Right lobe of liver (tissue), 6 donors: ENCODE data around the gene ATRNL1. TPM values are rescaled to one million over a fixed set of nuclear protein-coding genes. Genes with fewer than 3 reads are reported as not detected.

Experiments used
- ATAC-seq, 4 donors: fragments of 200-7000 bp; cut with Tn5 transposase; one replicate each; pipeline ENCODE4 v1.9.1; 2020; ENCODE audit warnings: mild to moderate bottlenecking in 4 of 4, moderate library complexity in 4 of 4
- DNase-seq, 3 donors: peaks; one replicate each; pipeline ENCODE4 v3.0.0-alpha.2; 2020
- H3K27ac ChIP-seq, 3 donors: fragments of 200-600 bp; one replicate each; pipeline ENCODE4 v1.8.0; 2022
- H3K27me3 ChIP-seq, 2 donors: fragments of 200-600 bp; one replicate each; pipeline ENCODE4 v1.8.0; 2022
- H3K36me3 ChIP-seq, 4 donors: fragments of 200-600 bp; sonication (generic) in 1 of 4; one replicate each; pipeline versions ENCODE4 v1.5.1 to v1.8.0; 2017 to 2022; ENCODE audit warnings: control low read depth in 1 of 4
- H3K4me1 ChIP-seq, 4 donors: fragments of 200-600 bp; sonication (generic) in 1 of 4; one replicate each; pipeline versions ENCODE4 v1.5.1 to v1.8.0; 2017 to 2022; ENCODE audit warnings: control low read depth in 1 of 4
- H3K4me3 ChIP-seq, 3 donors: fragments of 200-600 bp; one replicate each; pipeline ENCODE4 v1.8.0; 2022
- H3K9me3 ChIP-seq, 4 donors: fragments of 200-600 bp; sonication (generic) in 1 of 4; one replicate each; pipeline versions ENCODE4 v1.5.1 to v1.8.0; 2017 to 2022; ENCODE audit warnings: control low read depth in 1 of 4
- POLR2A ChIP-seq: fragments of 450-650 bp; IDR thresholded peaks from one replicate; pipeline ENCODE4 v1.6.1; 2017; ENCODE audit warnings: antibody characterized with exemption, mild to moderate bottlenecking
- WGBS: methylation state at CpG from one replicate; pipeline ENCODE4 v1.1.6; 2018; ENCODE audit warnings: low coverage, low lambda C conversion rate; ENCODE audit not compliant: insufficient coverage; ENCODE audit errors: missing lambda C conversion rate; 5-methylcytosine and 5-hydroxymethylcytosine counted together
- intact Hi-C, 2 donors: fragments of 100-400 bp; cut with DNase I; formaldehyde crosslinking; loops; one replicate each; pipeline versions ENCODE4 v1.11.2 to v1.14.1; 2022
- total RNA-seq, 6 experiments: library from RNA; depleted of rRNA in 2 of 6; stranded (reverse); fragments of >200 nt in 2 of 6; fragmentation: NEBNext Ultra II Directional in 3 of 6; extraction: Animal tissue kit (Norgen Biotek cat#: 25700) in 3 of 6; gene quantifications; one replicate each; pipeline versions ENCODE4 v1.1.0 to v1.2.4, GENCODE V29; 2016 to 2023
- TF ChIP-seq, protein P1 (sequence below), 4 donors: fragments of 200-600 bp in 3 of 4; fragments of 450-650 bp in 1 of 4; IDR thresholded peaks; one replicate each; pipeline versions ENCODE4 v1.5.1 to v1.8.0; 2016 to 2022; ENCODE audit warnings: antibody characterized with exemption in 4 of 4, mild to moderate bottlenecking in 2 of 4
- donor health status: DM: no; HTN: yes; CAD: no.
- donor health status: DM: no; HTN: no; CAD: no.
- donor health status: DM: no; HTN: no; CAD: no.
- donor health status: DM: no; HTN: yes; CAD: no.
- donor health status: DM: no; HTN: yes; CAD: no.

The ATRNL1 gene
- total RNA-seq, 6 experiments from 2014 or later: 0.81 to 5.3 (median 2.6) TPM

DNA sequence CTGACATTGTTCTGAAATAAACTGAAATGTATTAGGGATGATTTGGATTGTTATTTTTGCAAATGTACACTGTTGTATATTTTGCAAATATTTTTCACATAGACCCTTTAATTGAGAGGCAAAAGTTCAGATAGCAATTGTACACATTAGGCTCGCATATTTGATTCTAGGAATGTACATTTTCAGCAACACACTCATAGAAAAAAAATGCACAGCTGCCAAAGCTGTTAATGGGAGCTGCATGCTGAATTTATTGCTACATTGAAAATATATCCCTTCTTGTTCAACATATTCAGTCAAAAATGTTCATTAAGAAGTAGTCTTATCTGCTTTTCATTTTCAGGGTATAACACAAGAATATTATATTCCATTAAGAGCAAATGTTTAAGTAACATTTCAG, 512.9 kb downstream of the ATRNL1 start:
- ATAC-seq (no peak), DNase-seq (no peak)
- intact Hi-C loops: no loop called here
- Histone ChIP-seq H3K27ac (no peak overlapping the region), H3K27me3 (no peaks in the 10 kb centered on the region), H3K4me3 (no peak overlapping the region), H3K36me3 (no peaks in the 10 kb centered on the region), H3K9me3 (no peaks in the 10 kb centered on the region), H3K4me1 (no peaks in the 10 kb centered on the region)
- WGBS: 48% methylated on average over 1 of the region's 1 CpG
- TF ChIP-seq POLR2A: no peak
- TF ChIP-seq, protein P1, sequence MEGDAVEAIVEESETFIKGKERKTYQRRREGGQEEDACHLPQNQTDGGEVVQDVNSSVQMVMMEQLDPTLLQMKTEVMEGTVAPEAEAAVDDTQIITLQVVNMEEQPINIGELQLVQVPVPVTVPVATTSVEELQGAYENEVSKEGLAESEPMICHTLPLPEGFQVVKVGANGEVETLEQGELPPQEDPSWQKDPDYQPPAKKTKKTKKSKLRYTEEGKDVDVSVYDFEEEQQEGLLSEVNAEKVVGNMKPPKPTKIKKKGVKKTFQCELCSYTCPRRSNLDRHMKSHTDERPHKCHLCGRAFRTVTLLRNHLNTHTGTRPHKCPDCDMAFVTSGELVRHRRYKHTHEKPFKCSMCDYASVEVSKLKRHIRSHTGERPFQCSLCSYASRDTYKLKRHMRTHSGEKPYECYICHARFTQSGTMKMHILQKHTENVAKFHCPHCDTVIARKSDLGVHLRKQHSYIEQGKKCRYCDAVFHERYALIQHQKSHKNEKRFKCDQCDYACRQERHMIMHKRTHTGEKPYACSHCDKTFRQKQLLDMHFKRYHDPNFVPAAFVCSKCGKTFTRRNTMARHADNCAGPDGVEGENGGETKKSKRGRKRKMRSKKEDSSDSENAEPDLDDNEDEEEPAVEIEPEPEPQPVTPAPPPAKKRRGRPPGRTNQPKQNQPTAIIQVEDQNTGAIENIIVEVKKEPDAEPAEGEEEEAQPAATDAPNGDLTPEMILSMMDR (IDR thresholded peaks at IDR 0.05): no peak

DNA sequence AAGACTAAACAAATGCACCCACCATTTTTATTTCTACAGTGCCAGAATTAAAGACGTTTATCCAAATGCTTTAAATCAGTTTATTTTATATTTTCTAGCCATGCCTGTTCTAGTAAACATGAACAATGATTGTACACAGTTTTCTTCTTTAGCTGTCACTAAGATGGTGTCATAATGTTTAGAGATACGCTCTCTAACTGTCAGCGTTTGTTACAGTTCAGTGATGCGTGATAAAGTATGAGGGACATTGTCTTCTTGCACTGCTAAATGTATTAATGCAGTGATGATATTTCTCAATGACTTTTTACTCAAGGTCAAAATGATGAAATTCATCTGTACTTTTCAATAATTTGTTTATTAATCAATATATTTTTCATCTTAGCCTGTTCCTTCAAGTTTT, 513.6 kb downstream of the ATRNL1 start:
- Histone ChIP-seq H3K4me3 (no peak overlapping the region), H3K27ac (no peak overlapping the region), H3K36me3 (no peaks in the 10 kb centered on the region), H3K9me3 (no peaks in the 10 kb centered on the region), H3K27me3 (no peaks in the 10 kb centered on the region), H3K4me1 (no peaks in the 10 kb centered on the region)
- DNase-seq (no peak), ATAC-seq (no peak)
- WGBS: 59% methylated on average over 4 of the region's 4 CpGs
- intact Hi-C loops: no loop called here
- TF ChIP-seq, protein P1 (IDR thresholded peaks at IDR 0.05): no peak
- TF ChIP-seq POLR2A: no peak

DNA sequence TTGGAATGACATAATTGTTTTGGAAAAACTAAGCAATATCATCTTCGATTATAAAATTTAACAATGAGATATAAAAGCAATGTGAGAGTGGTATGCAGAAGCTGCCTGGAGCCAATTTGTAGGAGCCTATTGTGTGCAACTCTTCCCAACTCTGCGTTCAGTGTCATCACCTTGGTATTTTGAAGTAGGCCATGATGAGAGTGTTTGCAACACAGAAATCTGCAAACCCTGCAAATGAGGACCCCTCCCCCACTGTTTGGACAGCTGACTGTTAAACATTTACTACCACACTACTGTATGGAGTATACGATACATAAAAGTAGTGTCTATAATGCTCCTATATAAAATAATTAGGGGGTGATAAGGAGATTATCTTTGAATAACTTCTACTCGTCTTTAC, 531.3 kb downstream of the ATRNL1 start:
- Histone ChIP-seq H3K4me3 (no peak overlapping the region), H3K9me3 (no peaks in the 10 kb centered on the region), H3K27me3 (no peaks in the 10 kb centered on the region), H3K36me3 (no peaks in the 10 kb centered on the region), H3K4me1 (no peaks in the 10 kb centered on the region), H3K27ac (no peak overlapping the region)
- ATAC-seq (no peak), DNase-seq (no peak)
- intact Hi-C loops: no loop called here
- 71% methylated on average over 4 of the region's 4 CpGs for WGBS
- no peak for TF ChIP-seq POLR2A
- TF ChIP-seq, protein P1 (IDR thresholded peaks at IDR 0.05): no peak

DNA sequence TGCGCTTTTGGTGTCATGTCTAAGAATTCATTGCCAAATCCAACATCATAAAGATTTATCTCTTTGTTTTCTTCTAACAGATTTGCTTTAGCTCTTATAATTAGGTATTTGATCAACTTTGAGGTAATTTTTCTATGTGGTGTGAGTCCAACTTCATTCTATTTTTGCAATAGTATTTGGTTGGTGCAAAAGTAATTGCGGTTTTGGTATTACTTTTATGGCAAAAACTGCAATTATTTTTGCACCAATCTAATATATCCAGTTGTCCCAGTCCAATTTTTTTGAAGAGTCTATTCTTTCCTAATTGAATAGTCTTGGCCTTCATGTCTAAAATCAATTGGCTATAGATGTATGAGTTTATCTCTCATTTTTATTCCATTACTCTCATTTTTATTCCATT, 535.5 kb downstream of the ATRNL1 start:
- ATAC-seq (no peak), DNase-seq (no peak)
- no peak overlapping the region for H3K27ac ChIP-seq
- no peak for TF ChIP-seq POLR2A
- TF ChIP-seq, protein P1 (IDR thresholded peaks at IDR 0.05): no peak
- H3K4me1 ChIP-seq: no peaks in the 10 kb centered on the region
- H3K4me3 ChIP-seq: no peak overlapping the region
- no peaks in the 10 kb centered on the region for H3K27me3 ChIP-seq
- WGBS: 36% methylated on average over 2 of the region's 2 CpGs
- no peaks in the 10 kb centered on the region for H3K36me3 ChIP-seq
- intact Hi-C loops: no loop called here
- no peaks in the 10 kb centered on the region for H3K9me3 ChIP-seq

DNA sequence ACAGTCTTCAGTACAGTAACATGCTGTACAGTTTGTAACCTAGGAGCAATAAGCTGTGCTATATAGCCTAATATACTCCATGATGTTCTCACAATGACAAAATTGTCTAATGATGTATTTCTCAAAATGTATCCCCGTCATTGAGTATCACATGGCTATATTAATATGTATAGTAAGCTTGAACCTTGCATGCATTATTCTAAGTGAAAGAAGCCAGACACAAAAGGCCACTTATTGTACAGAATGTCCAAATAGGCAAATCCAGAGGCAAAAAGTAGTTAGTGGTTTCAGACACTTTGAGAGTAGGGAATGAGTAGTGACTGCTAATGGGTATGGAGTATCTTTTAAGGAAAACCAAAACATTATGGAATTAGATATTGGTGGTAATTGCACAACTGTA, 545.1 kb downstream of the ATRNL1 start:
- no peaks in the 10 kb centered on the region for H3K9me3 ChIP-seq
- ATAC-seq (no peak), DNase-seq (no peak)
- TF ChIP-seq, protein P1 (IDR thresholded peaks at IDR 0.05): no peak
- TF ChIP-seq POLR2A: no peak
- H3K27ac ChIP-seq: no peak overlapping the region
- H3K36me3 ChIP-seq: no peaks in the 10 kb centered on the region
- H3K4me1 ChIP-seq: no peaks in the 10 kb centered on the region
- H3K27me3 ChIP-seq: no peaks in the 10 kb centered on the region
- no peak overlapping the region for H3K4me3 ChIP-seq
- intact Hi-C loops: no loop called here
- 71% methylated on average over 1 of the region's 1 CpG for WGBS
